HCT116 (cell line): ENCODE data around the gene AMPD3. TPM values are rescaled to one million over a fixed set of nuclear protein-coding genes. Genes with fewer than 3 reads are reported as not detected.
A peak's percentile ranks its signal among the peaks of the same experiment; 100 is the strongest.

Experiments
- ATAC-seq: fragments of 200-7000 bp; cut with Tn5 transposase; 2 replicates; pipeline ENCODE4 v1.9.1; 2020; ENCODE audit warnings: mild to moderate bottlenecking, moderate library complexity
- BruUV-seq: library from RNA; stranded (reverse); fragments of 400-500 nt; replicated peaks from 2 replicates; lab custom pipeline; 2021; lab: Mats Ljungman, UMichigan
- CTCF ChIA-PET: fragments of 300-600 bp; sonication (Branson Sonifier 250); formaldehyde crosslinking; loops from one replicate; lab custom pipeline; 2021; ENCODE audit warnings: antibody characterized with exemption; lab: Charles Lee
- POLR2A ChIA-PET: fragments of 300-600, 350-600 bp; sonication (Branson Sonifier 250); formaldehyde crosslinking; loops from one replicate; lab custom pipeline; 2021; ENCODE audit warnings: antibody characterized with exemption; lab: Charles Lee
- RAD21 ChIA-PET, 2 experiments: fragments of 300-600 bp; sonication (Branson Sonifier 250); formaldehyde crosslinking; loops; one replicate each; lab custom pipeline; 2023; ENCODE audit warnings: low total read pairs in 2 of 2; ENCODE audit not compliant: uncharacterized antibody in 2 of 2, unreplicated experiment in 2 of 2, low non-redundant PET in 1 of 2; lab: Charles Lee
- DNase-seq: peaks from one replicate; pipeline ENCODE4 v3.0.0-alpha.2; 2010; ENCODE audit warnings: low read depth, low spot score
- H2AFZ ChIP-seq: fragments of 200-600 bp; shearing (Covaris generic), sonication (generic); 2 replicates; pipeline ENCODE4 v1.6.1; 2017; ENCODE audit warnings: low read depth, mixed run types, mixed read lengths, antibody characterized with exemption, low read length; ENCODE audit not compliant: poor library complexity, severe bottlenecking
- H3K27ac ChIP-seq: 2 replicates; pipeline ENCODE4 v1.5.1; 2012; ENCODE audit warnings: low read depth, low read length
- H3K27me3 ChIP-seq: fragments of 200-600 bp; sonication (generic); 2 replicates; pipeline ENCODE4 v1.6.1; 2016; ENCODE audit warnings: mixed run types, low read length, mixed read lengths; ENCODE audit not compliant: insufficient read depth
- H3K36me3 ChIP-seq, 2 experiments: fragments of 200-500 bp in 1 of 2; fragments of 200-600 bp in 1 of 2; sonication (Bioruptor generic) in 1 of 2; sonication (generic) in 1 of 2; 2 replicates each; pipeline versions ENCODE4 v1.5.1 to v1.6.1; 2014 to 2016; ENCODE audit warnings: low read length in 2 of 2, inconsistent platforms in 1 of 2, mixed read lengths in 1 of 2, mixed run types in 1 of 2; ENCODE audit not compliant: insufficient read depth in 2 of 2, control insufficient read depth in 1 of 2
- H3K4me1 ChIP-seq, 2 experiments: fragments of 200-600 bp in 1 of 2; sonication (generic) in 1 of 2; 2 replicates each; pipeline versions ENCODE4 v1.5.1 to v1.6.1; 2012 to 2017; ENCODE audit warnings: low read length in 2 of 2, inconsistent platforms in 1 of 2, mild to moderate bottlenecking in 1 of 2, mixed read lengths in 1 of 2, mixed run types in 1 of 2, moderate library complexity in 1 of 2; ENCODE audit not compliant: insufficient read depth in 2 of 2, control insufficient read depth in 1 of 2
- H3K4me2 ChIP-seq: fragments of 200-600 bp; sonication (generic); 2 replicates; pipeline ENCODE4 v1.6.1; 2017; ENCODE audit warnings: mixed run types, low read length, mixed read lengths
- H3K4me3 ChIP-seq, 2 experiments: fragments of 200-600 bp in 1 of 2; sonication (generic) in 1 of 2; replicated peaks in 1 of 2; 2 replicates each; pipeline ENCODE4 v1.5.1; 2011 to 2016; ENCODE audit warnings: low read length in 2 of 2, control low read depth in 1 of 2, low read depth in 1 of 2, mild to moderate bottlenecking in 1 of 2, mixed read lengths in 1 of 2, mixed run types in 1 of 2
- H3K79me2 ChIP-seq: fragments of 200-600 bp; sonication (generic); 2 replicates; pipeline ENCODE4 v1.6.1; 2017; ENCODE audit warnings: mild to moderate bottlenecking, mixed run types, low read length, moderate library complexity, mixed read lengths; ENCODE audit not compliant: insufficient read depth
- H3K9ac ChIP-seq: fragments of 200-600 bp; sonication (generic); 2 replicates; pipeline ENCODE4 v1.6.1; 2016; ENCODE audit warnings: low read length, mixed read lengths
- H3K9me2 ChIP-seq: fragments of 200-600 bp; sonication (generic), shearing (Covaris generic); 2 replicates; pipeline ENCODE4 v1.6.1; 2017; ENCODE audit warnings: mixed run types, mild to moderate bottlenecking, moderate library complexity; ENCODE audit not compliant: insufficient read depth
- H3K9me3 ChIP-seq, 2 experiments: fragments of 200-500 bp in 1 of 2; fragments of 200-600 bp in 1 of 2; sonication (Bioruptor generic) in 1 of 2; sonication (generic) in 1 of 2; 2 replicates each; pipeline ENCODE4 v1.6.1; 2014 to 2017; ENCODE audit warnings: low read length in 2 of 2, mixed read lengths in 2 of 2, inconsistent platforms in 1 of 2, low read depth in 1 of 2, mild to moderate bottlenecking in 1 of 2, mixed run types in 1 of 2, moderate library complexity in 1 of 2; ENCODE audit not compliant: control insufficient read depth in 1 of 2, insufficient read depth in 1 of 2
- H4K20me1 ChIP-seq: fragments of 200-600 bp; sonication (generic), shearing (Covaris generic); 2 replicates; pipeline ENCODE4 v1.6.1; 2017; ENCODE audit warnings: mixed run types, mild to moderate bottlenecking, moderate library complexity; ENCODE audit not compliant: insufficient read depth
- ATF3 ChIP-seq: IDR thresholded peaks from 2 replicates; pipeline ENCODE4 v1.6.1; 2012
- CBX3 ChIP-seq: IDR thresholded peaks from 2 replicates; pipeline ENCODE4 v1.6.1; 2012; ENCODE audit warnings: low read depth
- CEBPB ChIP-seq: IDR thresholded peaks from 2 replicates; pipeline ENCODE4 v1.6.1; 2012; ENCODE audit warnings: low read depth
- CTCF ChIP-seq, 3 experiments: fragments of 200-600 bp in 1 of 3; sonication (generic) in 1 of 3; IDR thresholded peaks in 2 of 3; conservative IDR thresholded peaks in 1 of 3; 2 replicates each; pipeline ENCODE4 v1.5.1; 2012 to 2017; ENCODE audit warnings: low read depth in 2 of 3, low read length in 2 of 3, antibody characterized with exemption in 1 of 3, borderline replicate concordance in 1 of 3, control low read depth in 1 of 3, mild to moderate bottlenecking in 1 of 3, mixed read lengths in 1 of 3, mixed run types in 1 of 3, moderate library complexity in 1 of 3; ENCODE audit not compliant: insufficient read depth in 1 of 3
- FOSL1 ChIP-seq: IDR thresholded peaks from 2 replicates; pipeline ENCODE4 v1.6.1; 2012; ENCODE audit warnings: low read depth
- JUND ChIP-seq: IDR thresholded peaks from 2 replicates; pipeline ENCODE4 v1.6.1; 2012
- POLR2AphosphoS5 ChIP-seq: IDR thresholded peaks from 2 replicates; pipeline ENCODE4 v1.6.1; 2011; ENCODE audit warnings: mild to moderate bottlenecking, low read depth, low read length, moderate library complexity
- RAD21 ChIP-seq: IDR thresholded peaks from 2 replicates; pipeline ENCODE4 v1.6.1; 2012; ENCODE audit warnings: low read depth, mild to moderate bottlenecking
- SIN3A ChIP-seq: IDR thresholded peaks from 2 replicates; pipeline ENCODE4 v1.6.1; 2012; ENCODE audit warnings: low read depth
- SP1 ChIP-seq: IDR thresholded peaks from 2 replicates; pipeline ENCODE4 v1.6.1; 2012; ENCODE audit warnings: low read depth
- TCF7L2 ChIP-seq: IDR thresholded peaks from 2 replicates; pipeline ENCODE4 v1.7.0; 2011; ENCODE audit warnings: borderline replicate concordance, inconsistent platforms; ENCODE audit not compliant: insufficient read depth, insufficient read length; ENCODE audit errors: extremely low read depth
- YY1 ChIP-seq: IDR thresholded peaks from 2 replicates; pipeline ENCODE4 v1.6.1; 2011; ENCODE audit warnings: low read length, low read depth, moderate library complexity, mild to moderate bottlenecking; ENCODE audit not compliant: insufficient replicate concordance; ENCODE audit errors: extremely low read depth
- ZBTB33 ChIP-seq: IDR thresholded peaks from 2 replicates; pipeline ENCODE4 v1.6.1; 2011; ENCODE audit warnings: mild to moderate bottlenecking, low read length, moderate library complexity; ENCODE audit not compliant: insufficient replicate concordance; ENCODE audit errors: extremely low read depth
- ZFX ChIP-seq: fragments of 450-650 bp; IDR thresholded peaks from 2 replicates; pipeline ENCODE4 v1.6.1; 2017
- ZNF274 ChIP-seq: fragments of 200-500 bp; sonication (Bioruptor generic); IDR thresholded peaks from 2 replicates; pipeline ENCODE4 v1.6.1; 2014; ENCODE audit warnings: mild to moderate bottlenecking, low read depth, low read length, inconsistent platforms
- intact Hi-C: fragments of 100-400 bp; cut with micrococcal nuclease; formaldehyde crosslinking; loops from 2 replicates; pipeline ENCODE4 v1.10.0; 2022
- total RNA-seq: library from RNA; stranded (reverse); gene quantifications from one replicate; pipeline ENCODE4 v1.2.1, GENCODE V29; 2021; ENCODE audit not compliant: unreplicated experiment

The AMPD3 gene
- total RNA-seq, 1 experiment from 2014 or later: 25.9 TPM

GRCh38 chr11:10524471-10524870, 69.4 kb downstream of the AMPD3 start (continued):
- TF ChIP-seq ZBTB33: no peak
- no peak for TF ChIP-seq ZNF274

GRCh38 chr11:10526974-10527918, 72.2 kb downstream of the AMPD3 start:
- no peaks in the 10 kb centered on the region for H3K9me3 ChIP-seq
- H3K27me3 ChIP-seq: no peaks in the 10 kb centered on the region
- H3K9ac ChIP-seq: peak overlapping the region; percentile 45
- ATAC-seq (peak; percentile 88), DNase-seq (peak; percentile 88)
- ChIA-PET CTCF (interaction anchor here (1.3 to 1.7 kb wide), 2 partner anchors 14 to 97 kb away, joined by 3 to 9 read pairs; partner anchors contain the start of gene RNF141), POLR2A (interaction anchor here (2.6 kb wide), 1 partner anchor 13 kb away, joined by 15 read pairs; the partner anchor contains the start of gene RNF141), RAD21 (interaction anchor here in 1 of 2 experiments (0.6 kb wide), 1 partner anchor 1559 kb away, joined by 3 read pairs; no protein-coding TSS in a partner anchor)
- H3K27ac ChIP-seq: peak overlapping the region; percentile 90
- intact Hi-C loops: loop anchor here (1.0 to 5.0 kb wide), 2 partner anchors 121 to 210 kb away; no protein-coding TSS in a partner anchor
- no peak overlapping the region for H2AFZ ChIP-seq
- H3K4me1 ChIP-seq: peaks cover 54 to 87% of the 10 kb centered on the region in 2 experiments
- peaks cover 74% of the 10 kb centered on the region for H3K79me2 ChIP-seq
- H3K36me3 ChIP-seq: peaks cover 11 to 66% of the 10 kb centered on the region in 2 experiments
- TSS peak; percentile 93 for BruUV-seq
- no peaks in the 10 kb centered on the region for H4K20me1 ChIP-seq
- peak overlapping the region; percentile 0 to 39; a peak in 3 of 4 replicates for H3K4me3 ChIP-seq
- no peaks in the 10 kb centered on the region for H3K9me2 ChIP-seq
- peak overlapping the region; percentile 77 for H3K4me2 ChIP-seq
- TF ChIP-seq SP1 (peak; percentile 92), JUND (peak; percentile 92), CTCF (IDR thresholded peaks at IDR 0.05 in 2 of 3, conservative IDR thresholded peaks at IDR 0.05 in 1 of 3; ENCODE audit: borderline replicate concordance in 1 of 3, insufficient read depth in 1 of 3, low read depth in 2 of 3, low read length in 2 of 3) (no peak), ZBTB33 (no peak), YY1 (peak; percentile 34), SIN3A (peak; percentile 74), CBX3 (peak; percentile 84), FOSL1 (peak; percentile 88), POLR2AphosphoS5 (peak; percentile 78), RAD21 (0 out of 2 replicates have a peak, but pooled peaks have one; percentile 8), ATF3 (no peak), ZFX (no peak), TCF7L2 (peak; percentile 58), CEBPB (peak; percentile 32; the same call in 1 of the 2 replicates)
